HepG2 (cell line): ENCODE measurements around the gene CRAMP1.

Experiments
- ERF ChIP-seq: IDR thresholded peaks from 2 replicates; pipeline ENCODE4 v1.6.1; 2018; ENCODE audit warnings: missing biosample characterization, missing genetic modification reagents
- FOSL1 ChIP-seq: sonication (generic); formaldehyde crosslinking; IDR thresholded peaks from 2 replicates; pipeline ENCODE4 v1.9.0; 2021; ENCODE audit warnings: missing genetic modification reagents, borderline replicate concordance
- POLR2G ChIP-seq: fragments of 200-400 bp; formaldehyde crosslinking; IDR thresholded peaks from 2 replicates; pipeline ENCODE4 v1.6.1; 2018; ENCODE audit warnings: mild to moderate bottlenecking, low read depth, low read length, moderate library complexity
- TAF1 ChIP-seq: sonication (generic); formaldehyde crosslinking; IDR thresholded peaks from 2 replicates; pipeline ENCODE4 v1.4.0; 2020; ENCODE audit warnings: missing genetic modification reagents
- TRIM24 ChIP-seq: sonication (generic); formaldehyde crosslinking; IDR thresholded peaks from 2 replicates; pipeline ENCODE4 v1.8.0; 2022; ENCODE audit warnings: mild to moderate bottlenecking, missing genetic modification reagents
- ZFP36L1 ChIP-seq: sonication (generic); formaldehyde crosslinking; IDR thresholded peaks from 2 replicates; pipeline ENCODE4 v1.8.0; 2022; ENCODE audit warnings: mild to moderate bottlenecking, missing genetic modification reagents, moderate library complexity
- ZFP62 ChIP-seq: sonication (generic); formaldehyde crosslinking; IDR thresholded peaks from 2 replicates; pipeline ENCODE4 v1.4.0; 2020; ENCODE audit warnings: missing genetic modification reagents
- ZNF33A ChIP-seq: sonication (generic); formaldehyde crosslinking; IDR thresholded peaks from 2 replicates; pipeline ENCODE4 v1.5.1; 2020; ENCODE audit warnings: missing genetic modification reagents, mild to moderate bottlenecking, moderate library complexity, borderline replicate concordance
- ZSCAN29 ChIP-seq: sonication (generic); formaldehyde crosslinking; conservative IDR thresholded peaks from 2 replicates; pipeline ENCODE4 v1.4.0; 2020; ENCODE audit warnings: mild to moderate bottlenecking, missing genetic modification reagents
- TF ChIP-seq, protein P1 (sequence below): sonication (generic); formaldehyde crosslinking; IDR thresholded peaks from 2 replicates; pipeline ENCODE4 v1.8.1; 2023; ENCODE audit warnings: missing genetic modification reagents, inconsistent platforms, borderline replicate concordance
- TF ChIP-seq, protein P2 (sequence below): sonication (generic); formaldehyde crosslinking; IDR thresholded peaks from 2 replicates; pipeline ENCODE4 v1.4.0; 2020; ENCODE audit warnings: missing genetic modification reagents
- TF ChIP-seq, protein P3 (sequence below): IDR thresholded peaks from 2 replicates; pipeline ENCODE4 v1.6.1; 2016; ENCODE audit warnings: missing compliant biosample characterization, missing genetic modification reagents, borderline replicate concordance
- TF ChIP-seq, protein P4 (sequence below): IDR thresholded peaks from 2 replicates; pipeline ENCODE4 v1.6.1; 2012; ENCODE audit warnings: low read depth, low read length, improper control_type of control experiment
- TF ChIP-seq, protein P5 (sequence below): sonication (generic); formaldehyde crosslinking; IDR thresholded peaks from 2 replicates; pipeline ENCODE4 v1.4.0; 2020; ENCODE audit warnings: missing genetic modification reagents

DNA sequence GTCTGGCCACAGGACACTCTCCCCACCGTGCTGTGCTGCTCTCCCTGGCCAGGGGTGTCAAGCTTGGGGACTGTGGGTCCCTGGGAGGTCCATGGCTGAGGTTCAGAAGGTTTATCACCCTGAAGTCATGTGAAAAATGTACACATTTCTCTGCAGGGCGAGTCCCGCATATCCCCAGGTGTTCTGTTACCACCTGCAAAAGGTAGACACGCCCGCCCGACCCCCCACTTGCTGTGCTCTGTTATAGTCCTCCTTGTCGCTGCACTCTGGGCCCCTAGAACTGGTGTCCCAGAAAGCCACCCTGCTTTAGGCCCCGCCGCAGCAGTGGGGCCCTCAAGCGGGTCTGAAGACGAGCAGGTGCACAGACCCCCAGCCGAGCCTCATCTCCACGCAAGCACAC is 77.7 kb downstream of the CRAMP1 start:
- TF ChIP-seq, protein P1, sequence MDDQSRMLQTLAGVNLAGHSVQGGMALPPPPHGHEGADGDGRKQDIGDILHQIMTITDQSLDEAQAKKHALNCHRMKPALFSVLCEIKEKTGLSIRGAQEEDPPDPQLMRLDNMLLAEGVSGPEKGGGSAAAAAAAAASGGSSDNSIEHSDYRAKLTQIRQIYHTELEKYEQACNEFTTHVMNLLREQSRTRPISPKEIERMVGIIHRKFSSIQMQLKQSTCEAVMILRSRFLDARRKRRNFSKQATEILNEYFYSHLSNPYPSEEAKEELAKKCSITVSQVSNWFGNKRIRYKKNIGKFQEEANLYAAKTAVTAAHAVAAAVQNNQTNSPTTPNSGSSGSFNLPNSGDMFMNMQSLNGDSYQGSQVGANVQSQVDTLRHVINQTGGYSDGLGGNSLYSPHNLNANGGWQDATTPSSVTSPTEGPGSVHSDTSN (CRISPR knock-in tag): no peak
- TF ChIP-seq POLR2G (no peak), ZFP36L1 (CRISPR knock-in tag) (no peak), ZFP62 (no peak), ERF (CRISPR knock-in tag) (no peak), ZNF33A (CRISPR knock-in tag) (no peak), TAF1 (no peak), ZSCAN29 (CRISPR knock-in tag) (no peak), TRIM24 (CRISPR knock-in tag) (no peak), FOSL1 (no peak)
- TF ChIP-seq, protein P2, sequence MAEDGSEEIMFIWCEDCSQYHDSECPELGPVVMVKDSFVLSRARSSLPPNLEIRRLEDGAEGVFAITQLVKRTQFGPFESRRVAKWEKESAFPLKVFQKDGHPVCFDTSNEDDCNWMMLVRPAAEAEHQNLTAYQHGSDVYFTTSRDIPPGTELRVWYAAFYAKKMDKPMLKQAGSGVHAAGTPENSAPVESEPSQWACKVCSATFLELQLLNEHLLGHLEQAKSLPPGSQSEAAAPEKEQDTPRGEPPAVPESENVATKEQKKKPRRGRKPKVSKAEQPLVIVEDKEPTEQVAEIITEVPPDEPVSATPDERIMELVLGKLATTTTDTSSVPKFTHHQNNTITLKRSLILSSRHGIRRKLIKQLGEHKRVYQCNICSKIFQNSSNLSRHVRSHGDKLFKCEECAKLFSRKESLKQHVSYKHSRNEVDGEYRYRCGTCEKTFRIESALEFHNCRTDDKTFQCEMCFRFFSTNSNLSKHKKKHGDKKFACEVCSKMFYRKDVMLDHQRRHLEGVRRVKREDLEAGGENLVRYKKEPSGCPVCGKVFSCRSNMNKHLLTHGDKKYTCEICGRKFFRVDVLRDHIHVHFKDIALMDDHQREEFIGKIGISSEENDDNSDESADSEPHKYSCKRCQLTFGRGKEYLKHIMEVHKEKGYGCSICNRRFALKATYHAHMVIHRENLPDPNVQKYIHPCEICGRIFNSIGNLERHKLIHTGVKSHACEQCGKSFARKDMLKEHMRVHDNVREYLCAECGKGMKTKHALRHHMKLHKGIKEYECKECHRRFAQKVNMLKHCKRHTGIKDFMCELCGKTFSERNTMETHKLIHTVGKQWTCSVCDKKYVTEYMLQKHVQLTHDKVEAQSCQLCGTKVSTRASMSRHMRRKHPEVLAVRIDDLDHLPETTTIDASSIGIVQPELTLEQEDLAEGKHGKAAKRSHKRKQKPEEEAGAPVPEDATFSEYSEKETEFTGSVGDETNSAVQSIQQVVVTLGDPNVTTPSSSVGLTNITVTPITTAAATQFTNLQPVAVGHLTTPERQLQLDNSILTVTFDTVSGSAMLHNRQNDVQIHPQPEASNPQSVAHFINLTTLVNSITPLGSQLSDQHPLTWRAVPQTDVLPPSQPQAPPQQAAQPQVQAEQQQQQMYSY (CRISPR knock-in tag): no peak
- TF ChIP-seq, protein P3, sequence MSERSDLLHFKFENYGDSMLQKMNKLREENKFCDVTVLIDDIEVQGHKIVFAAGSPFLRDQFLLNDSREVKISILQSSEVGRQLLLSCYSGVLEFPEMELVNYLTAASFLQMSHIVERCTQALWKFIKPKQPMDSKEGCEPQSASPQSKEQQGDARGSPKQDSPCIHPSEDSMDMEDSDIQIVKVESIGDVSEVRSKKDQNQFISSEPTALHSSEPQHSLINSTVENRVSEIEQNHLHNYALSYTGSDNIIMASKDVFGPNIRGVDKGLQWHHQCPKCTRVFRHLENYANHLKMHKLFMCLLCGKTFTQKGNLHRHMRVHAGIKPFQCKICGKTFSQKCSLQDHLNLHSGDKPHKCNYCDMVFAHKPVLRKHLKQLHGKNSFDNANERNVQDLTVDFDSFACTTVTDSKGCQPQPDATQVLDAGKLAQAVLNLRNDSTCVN (CRISPR knock-in tag): no peak
- TF ChIP-seq, protein P4, sequence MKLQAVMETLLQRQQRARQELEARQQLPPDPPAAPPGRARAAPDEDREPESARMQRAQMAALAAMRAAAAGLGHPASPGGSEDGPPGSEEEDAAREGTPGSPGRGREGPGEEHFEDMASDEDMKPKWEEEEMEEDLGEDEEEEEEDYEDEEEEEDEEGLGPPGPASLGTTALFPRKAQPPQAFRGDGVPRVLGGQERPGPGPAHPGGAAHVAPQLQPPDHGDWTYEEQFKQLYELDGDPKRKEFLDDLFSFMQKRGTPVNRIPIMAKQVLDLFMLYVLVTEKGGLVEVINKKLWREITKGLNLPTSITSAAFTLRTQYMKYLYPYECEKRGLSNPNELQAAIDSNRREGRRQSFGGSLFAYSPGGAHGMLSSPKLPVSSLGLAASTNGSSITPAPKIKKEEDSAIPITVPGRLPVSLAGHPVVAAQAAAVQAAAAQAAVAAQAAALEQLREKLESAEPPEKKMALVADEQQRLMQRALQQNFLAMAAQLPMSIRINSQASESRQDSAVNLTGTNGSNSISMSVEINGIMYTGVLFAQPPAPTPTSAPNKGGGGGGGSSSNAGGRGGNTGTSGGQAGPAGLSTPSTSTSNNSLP: no peak
- TF ChIP-seq, protein P5, sequence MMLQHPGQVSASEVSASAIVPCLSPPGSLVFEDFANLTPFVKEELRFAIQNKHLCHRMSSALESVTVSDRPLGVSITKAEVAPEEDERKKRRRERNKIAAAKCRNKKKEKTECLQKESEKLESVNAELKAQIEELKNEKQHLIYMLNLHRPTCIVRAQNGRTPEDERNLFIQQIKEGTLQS (CRISPR knock-in tag): no peak
